ENCODE data around the gene OLFM2. TPM values are rescaled to one million over a fixed set of nuclear protein-coding genes. Genes with fewer than 3 reads are reported as not detected.

The OLFM2 gene
- total and polyA plus RNA-seq, 2 experiments from 2014 or later = 58.1 to 117 TPM

- H3K9me2 ChIP-seq (ENCODE audit: insufficient read depth) = no peaks in the 10 kb centered on the region
- peak; percentile 10; the same call in 2 of the 3 replicates for ATAC-seq
Measured at GRCh38 chr19:9913237-9914000, 22.9 kb downstream of the OLFM2 start.

More at GRCh38 chr19:9913237-9914000, 22.9 kb downstream of the OLFM2 start:
- Histone ChIP-seq H3K27ac (ENCODE audit: low read depth) (no peak overlapping the region), H4K20me1 (replicated peaks; ENCODE audit: insufficient read depth) (peaks cover 35% of the 10 kb centered on the region), H3K4me1 (ENCODE audit: insufficient read depth) (peaks cover 15% of the 10 kb centered on the region), H3K4me3 (peak overlapping the region; percentile 79), H3K79me2 (replicated peaks; ENCODE audit: insufficient read depth) (peaks cover 54% of the 10 kb centered on the region), H3K36me3 (ENCODE audit: insufficient read depth) (no peaks in the 10 kb centered on the region), H3K4me2 (peak overlapping the region; percentile 93), H3K27me3 (ENCODE audit: insufficient read depth) (peaks cover 8% of the 10 kb centered on the region; the same call in 1 of the 2 replicates), H2AFZ (no peak overlapping the region), H3F3A (replicated peaks; ENCODE audit: low read depth) (0 out of 2 replicates have a peak, but pooled peaks cover 4% of the 10 kb centered on the region)
- H3K27me3 Mint-ChIP-seq (ENCODE audit: insufficient read depth, low read depth, poor library complexity) = peaks cover 17% of the 10 kb centered on the region
- peaks cover 20% of the 10 kb centered on the region for H3K4me1 Mint-ChIP-seq
- H3K4me3 Mint-ChIP-seq = peak overlapping the region; percentile 34; the same call in 2 of the 3 replicates
- no peaks in the 10 kb centered on the region; the same call in 2 of the 3 replicates for H3K9me3 Mint-ChIP-seq
- DNase-seq (ENCODE audit: low spot score) = no peak
- H3K36me3 Mint-ChIP-seq (ENCODE audit: low read depth) = peaks cover 12% of the 10 kb centered on the region
- no peak overlapping the region for H3K27ac Mint-ChIP-seq
- TF ChIP-seq EZH2 (IDR thresholded peaks at IDR 0.05; ENCODE audit: low read depth, unreplicated experiment) (no peak), CTCF (conservative IDR thresholded peaks at IDR 0.05; ENCODE audit: low read depth in 2 of 2) (no peak), JUNB (IDR thresholded peaks at IDR 0.05; ENCODE audit: unreplicated experiment) (no peak), CREB1 (CRISPR knock-in tag; IDR thresholded peaks at IDR 0.05; ENCODE audit: low read depth) (peak; percentile 90), ZNF114 (CRISPR knock-in tag; IDR thresholded peaks at IDR 0.05) (no peak), NANOG (IDR thresholded peaks at IDR 0.05; ENCODE audit: borderline replicate concordance) (no peak), ZNF462 (CRISPR knock-in tag; IDR thresholded peaks at IDR 0.05) (no peak)
